GM18508 (cell line): ENCODE results near the gene RD3L.
"Not testable (repeated sequence)": the region's sequence is repeated elsewhere in the genome, so short reads cannot be mapped to it uniquely, and the experiment has no call there.

Experiments used
- ATAC-seq: cut with Tn5 transposase; IDR thresholded peaks from one replicate; pipeline ENCODE4 v1.9.1; 2021; ENCODE audit warnings: moderate number of reproducible peaks; ENCODE audit not compliant: insufficient read depth, unreplicated experiment

The RD3L gene

DNA sequence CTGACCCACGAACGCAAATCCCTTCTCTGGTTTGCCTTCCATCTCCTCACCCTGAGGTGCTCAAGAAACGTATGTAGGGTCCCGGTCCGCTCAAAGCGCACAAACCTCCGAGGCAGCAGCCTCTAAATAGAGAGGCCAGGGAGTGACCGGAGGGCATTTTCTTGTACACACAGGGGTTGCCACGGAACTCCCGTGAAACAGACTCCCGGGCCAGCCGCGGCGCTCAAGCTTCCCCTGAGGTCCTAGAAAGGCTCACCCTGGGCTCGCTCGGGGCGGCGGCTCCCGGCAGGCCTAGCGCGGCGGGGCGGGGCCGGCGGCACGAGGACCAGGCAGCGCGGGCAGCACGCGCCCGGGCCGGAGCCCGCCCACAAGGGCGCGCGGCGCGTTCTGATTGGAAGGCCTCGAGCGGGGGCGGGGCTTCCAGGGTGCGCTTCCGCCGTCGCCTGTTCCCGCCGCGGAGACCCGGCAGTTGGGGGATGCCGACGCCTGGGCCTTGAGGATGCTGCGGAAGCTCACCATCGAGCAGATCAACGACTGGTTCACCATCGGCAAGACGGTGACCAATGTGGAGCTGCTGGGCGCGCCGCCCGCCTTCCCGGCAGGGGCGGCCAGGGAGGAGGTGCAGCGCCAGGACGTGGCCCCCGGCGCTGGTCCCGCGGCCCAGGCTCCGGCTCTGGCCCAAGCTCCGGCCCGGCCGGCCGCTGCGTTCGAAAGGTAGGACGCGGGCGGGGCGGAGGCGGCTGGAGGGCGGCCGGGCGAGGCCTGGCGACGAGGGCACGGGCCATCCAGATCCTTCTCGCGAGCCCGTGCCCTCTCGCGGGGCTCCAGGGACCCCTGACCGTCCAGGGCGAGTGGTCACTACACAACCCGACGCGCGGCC is 14.1 kb downstream of the RD3L start, which contains the start of gene TDRD9:
TSS of gene TDRD9 (plus strand) at position 446 of the 880 bp plus-strand sequence. CDS start at position 500, 54 bp downstream.
- ATAC-seq: no peak

DNA sequence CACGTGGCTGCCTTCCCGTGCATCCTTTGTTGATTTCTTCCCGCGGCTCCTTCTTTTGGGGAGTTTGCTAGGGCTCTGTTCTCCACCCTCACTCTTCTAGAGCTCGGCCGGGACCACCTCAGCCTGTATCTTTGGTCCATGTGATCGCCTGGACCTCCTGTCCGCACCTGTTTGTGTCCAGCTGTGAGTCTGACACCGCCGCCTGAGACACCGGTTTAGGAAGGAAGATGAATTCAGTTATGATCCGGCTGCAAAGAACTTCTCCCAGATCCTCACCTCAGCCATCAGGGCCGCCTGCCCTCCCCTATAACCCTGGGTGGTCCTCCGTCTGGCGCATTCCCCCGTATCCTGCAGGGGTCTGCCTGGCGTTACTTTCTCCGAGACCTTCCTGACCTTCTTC is 14.8 kb downstream of the RD3L start:
- no peak for ATAC-seq

DNA sequence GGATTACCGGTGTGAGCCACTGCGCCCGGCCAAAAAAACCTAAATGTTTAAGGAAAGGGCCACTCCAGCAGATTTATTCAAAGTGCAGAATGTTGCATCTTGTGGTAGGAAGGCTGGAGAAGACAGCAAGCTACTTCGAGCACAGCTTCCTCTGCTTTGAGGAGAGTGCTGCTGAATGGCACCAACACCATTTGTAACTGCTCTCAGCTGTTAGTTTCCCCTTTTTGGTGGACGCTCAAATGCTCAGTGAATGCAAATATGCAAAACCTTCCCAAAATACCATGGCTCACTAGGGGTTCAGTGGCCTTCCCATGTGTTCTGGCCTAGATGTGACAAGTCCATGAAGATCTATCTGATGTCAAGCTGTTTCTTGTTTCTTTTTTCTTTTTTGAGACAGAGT is 17.0 kb downstream of the RD3L start:
- ATAC-seq: no peak

DNA sequence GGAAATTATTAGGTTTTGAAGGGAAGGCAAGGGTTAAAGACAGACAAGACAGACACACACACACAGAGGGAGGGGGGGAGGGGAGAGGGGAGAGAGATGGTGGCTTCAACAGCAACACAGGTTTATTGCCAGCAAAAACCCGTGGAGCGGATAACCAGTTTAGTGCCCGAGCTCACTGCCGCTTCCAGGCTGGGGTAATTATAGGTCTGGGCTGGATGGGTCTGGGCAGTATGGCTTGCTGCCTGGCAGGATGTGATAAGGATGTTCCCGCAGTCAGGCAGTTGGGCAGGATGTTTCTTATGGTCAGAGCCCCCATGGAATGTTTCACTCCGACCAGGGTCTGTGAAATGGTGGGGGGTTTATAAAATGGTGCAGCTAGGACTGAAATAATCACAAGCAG is 18.5 kb downstream of the RD3L start:
- ATAC-seq: no peak

DNA sequence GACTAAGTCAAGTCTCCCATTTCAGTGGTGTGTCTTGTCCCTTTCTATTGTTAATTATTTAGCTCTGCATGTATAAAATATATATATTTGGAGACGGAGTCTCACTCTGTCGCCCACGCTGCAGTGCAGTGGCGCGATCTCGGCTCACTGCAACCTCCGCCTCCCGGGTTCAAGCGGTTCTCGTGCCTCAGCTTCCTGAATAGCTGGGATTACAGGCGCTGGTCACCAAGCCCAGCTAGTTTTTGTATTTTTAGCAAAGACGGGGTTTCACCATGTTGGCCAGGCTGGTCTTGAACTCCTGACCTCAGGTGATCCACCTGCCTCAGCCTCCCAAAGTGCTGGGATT is 20.5 kb downstream of the RD3L start:
- ATAC-seq: not testable (repeated sequence)

DNA sequence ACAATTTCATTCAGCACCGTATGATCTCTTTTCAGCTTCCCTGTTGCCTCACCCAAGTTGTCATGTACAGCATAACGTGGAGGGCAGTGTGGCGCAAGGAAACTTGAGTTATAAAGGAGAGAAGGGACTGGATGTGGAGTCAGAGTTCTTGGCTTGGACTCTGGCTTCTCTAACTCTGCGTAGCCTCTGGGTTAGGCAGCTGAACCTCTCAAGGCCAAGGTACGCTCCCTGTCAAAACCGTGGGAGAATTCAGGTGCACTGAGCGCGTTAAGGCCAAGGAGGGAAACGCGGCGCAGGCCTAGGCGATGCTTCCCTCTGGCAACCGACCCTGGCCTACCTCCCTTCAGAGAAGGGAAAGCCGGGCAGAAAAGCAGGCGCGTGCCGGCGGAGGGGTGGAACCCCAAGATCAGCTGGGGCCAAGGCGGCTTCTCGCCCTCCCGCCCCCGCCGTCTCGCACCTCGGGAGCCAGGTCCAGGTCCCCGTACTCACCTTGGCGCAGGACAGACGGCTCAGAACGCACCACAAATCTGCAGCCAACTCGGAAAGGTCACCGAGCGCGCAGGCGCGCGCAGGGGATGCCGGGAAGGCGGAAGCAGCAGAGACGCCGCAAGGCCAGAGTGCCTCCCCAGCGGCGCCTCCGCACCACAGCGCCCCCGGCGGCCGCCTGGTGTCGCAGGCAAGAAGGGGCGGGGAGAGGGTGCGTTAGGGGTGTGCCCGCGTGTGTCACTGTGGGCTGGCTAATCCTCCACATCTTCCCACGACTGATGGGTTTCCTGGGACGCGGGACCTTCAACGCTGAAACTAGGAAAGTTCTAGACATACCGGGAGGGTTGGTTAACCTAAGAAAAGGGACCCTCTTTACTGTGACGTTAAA is 21.1 kb downstream of the RD3L start:
- no peak for ATAC-seq

DNA sequence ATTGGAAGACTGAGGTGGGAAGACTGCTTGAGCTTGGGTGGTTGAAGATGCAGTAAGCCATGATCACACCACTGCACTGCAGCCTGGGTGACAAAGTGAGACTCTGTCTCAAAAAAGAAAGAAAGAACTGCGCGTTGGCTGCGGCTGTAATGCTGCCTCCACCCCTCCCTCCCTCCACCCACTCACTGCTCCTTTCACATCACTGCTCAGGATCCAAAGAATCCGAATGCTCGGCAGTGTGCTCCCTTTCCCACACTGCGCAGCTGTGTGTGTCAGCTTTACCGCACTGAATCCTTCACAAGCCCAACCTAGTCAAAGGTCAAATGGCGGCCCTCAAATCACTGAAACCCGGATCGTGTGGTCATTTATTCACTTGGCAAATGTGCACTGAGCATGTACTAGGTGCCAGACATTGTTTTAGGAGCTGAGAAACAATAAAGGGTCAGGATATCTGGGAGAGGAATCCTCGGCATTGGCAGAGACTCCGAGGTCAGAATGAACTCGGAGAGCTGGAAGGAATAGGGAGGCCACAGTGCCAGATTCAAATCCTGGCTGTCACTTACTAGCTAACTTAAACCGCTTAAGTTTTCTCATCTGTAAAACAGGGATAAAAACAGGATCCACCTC is 25.6 kb downstream of the RD3L start:
- ATAC-seq: no peak

DNA sequence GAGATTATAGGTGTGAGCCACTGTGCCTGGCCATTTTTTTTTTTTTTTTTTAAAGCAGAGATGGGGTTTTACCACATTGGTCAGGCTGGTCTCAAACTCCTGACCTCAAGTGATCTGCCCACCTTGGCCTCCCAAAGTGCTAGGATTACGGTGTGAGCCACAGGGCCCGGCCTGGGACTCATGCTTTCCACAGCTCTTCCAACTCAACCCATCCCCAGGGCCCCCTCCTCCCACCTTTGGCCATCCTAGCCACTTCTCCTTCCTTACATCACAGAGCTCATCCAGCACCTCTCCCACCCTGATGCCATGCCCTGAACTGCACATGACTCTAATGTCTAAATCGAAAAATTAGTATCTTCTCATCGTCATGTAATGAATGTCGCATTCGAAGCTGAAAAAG is 26.7 kb downstream of the RD3L start:
- no peak for ATAC-seq

DNA sequence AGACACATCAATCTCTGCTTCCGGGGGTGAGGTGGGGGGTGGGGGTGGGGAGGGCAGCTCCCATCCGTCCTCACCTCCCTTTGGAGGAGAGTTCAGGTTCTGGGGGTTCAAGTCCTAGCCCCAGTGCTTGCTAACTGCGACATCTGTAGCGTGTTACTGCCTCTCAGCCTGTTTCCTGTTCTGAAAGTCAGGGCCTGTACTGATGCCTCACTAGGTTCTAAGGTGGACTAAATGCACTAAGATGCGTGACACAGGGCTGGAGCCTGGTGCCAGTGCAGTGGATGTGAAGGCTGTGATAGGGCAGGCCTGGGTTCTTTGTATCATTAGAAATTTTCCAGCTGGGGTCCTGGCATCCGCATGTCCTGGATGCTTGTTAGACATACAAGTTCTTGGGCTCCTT is 31.3 kb downstream of the RD3L start:
- ATAC-seq: no peak

DNA sequence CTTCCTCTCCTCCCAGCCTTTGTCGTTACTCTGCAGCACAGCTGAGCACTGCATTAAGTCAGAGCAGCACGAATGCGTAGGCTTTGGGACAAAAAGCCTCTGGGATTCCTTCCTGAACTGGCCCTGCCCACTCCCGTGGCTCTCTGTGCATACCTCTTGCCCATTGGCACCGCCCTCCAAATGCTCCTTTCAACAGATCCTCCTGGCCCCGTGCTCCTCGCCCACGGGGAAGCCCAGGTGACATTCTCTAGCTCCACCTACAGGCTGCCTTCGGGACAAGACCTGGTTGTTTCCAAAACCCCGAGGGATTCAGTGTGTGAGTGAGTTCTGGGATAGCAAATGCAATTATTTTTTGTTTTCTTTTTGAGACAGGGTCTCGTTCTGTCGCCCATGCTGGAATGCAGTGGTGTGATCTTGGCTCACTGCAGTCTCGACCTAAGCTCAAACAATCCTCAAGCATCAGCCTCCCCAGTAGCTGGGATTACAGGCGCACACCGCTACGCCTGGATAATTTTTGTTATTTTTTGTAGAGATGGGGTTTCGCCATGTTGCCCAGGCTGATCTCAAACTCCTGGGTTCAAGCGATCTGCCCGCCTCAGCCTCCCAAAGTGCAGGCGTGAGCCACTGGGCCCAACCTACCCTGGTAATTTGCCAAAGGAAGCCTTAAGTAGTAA is 31.9 kb downstream of the RD3L start:
- ATAC-seq: no peak

DNA sequence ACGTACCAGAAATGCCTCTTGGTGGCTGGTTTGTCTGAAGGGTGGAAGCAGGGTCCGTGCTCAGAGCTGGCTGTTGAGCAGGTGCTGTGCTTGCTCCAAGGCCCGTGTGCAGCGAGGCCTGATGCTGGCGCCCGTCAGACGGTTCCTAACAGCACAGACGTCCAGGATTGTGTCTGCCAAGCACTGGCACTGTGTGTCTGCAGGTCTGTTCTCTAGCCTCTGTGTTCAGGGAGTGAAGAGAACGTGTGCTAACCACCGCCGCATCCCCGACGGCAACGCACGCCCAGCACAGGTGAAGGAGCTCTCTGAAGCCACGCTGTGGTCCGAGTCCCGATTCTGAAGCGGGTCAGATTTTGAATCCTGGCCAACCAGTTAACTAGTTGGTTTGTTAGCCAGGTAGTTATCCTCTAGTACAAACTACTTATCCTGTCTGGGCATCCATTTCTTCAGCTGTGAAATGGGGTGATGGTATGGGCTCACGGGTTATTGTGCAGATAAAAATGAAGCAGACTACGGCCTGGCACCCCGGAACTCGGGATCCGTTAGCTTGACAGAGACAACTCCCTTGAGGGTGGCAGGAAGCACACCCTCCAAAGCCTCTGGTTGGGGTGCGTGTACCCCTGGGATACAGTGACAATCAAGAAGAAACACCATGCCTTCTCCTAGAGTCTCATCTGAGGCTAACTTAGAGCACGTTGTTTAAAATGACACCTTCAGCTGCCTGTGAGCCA is 32.6 kb downstream of the RD3L start:
- no peak for ATAC-seq

DNA sequence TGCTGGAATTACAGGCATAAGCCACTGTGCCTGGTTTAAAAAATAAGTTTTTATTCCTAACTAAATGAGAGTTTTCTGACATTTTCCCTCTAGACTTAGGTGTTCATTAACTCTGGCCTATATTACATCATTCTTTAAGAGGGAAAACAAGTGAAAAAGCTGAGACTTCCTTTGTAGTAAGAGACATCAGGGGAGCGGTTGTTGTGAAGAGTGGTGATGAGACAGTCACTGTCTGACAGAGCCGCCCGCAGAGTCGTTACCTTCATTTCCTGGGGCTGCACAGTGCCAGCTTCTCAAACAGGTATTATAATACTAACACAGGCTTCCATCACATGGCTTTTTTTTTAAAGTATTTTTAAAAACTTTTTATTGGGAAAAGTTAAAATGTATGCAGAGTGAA is 33.7 kb downstream of the RD3L start:
- no peak for ATAC-seq

DNA sequence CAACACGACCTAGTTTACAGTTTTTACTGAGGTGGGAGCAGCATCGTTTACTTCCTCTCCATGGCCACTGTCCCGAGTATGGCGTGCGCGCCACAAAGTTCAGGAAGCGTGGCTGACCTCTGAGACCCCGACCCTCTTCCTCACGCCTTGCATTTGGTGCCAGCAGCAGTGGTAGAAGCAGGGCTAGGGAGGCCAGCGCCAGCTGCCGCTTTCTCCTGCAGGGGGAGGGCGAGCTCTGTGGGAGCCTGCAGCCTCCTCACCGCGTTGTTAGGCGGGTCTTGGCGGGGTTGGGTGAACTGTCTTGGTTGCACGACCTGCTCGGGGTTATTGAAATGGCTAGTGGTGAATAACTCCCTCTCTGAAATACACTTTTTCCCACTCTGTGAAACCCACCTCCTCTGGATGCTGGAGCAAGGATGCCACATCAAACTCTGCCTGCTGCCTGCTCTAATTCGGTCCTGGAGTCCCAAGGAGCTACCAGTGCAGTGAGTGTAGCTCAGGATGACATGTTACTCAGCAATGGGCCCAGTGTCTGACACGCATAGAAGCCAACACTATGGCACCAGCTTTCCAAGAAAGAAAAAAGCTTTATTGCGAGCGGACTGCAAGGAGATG is 36.4 kb downstream of the RD3L start:
- ATAC-seq: no peak

DNA sequence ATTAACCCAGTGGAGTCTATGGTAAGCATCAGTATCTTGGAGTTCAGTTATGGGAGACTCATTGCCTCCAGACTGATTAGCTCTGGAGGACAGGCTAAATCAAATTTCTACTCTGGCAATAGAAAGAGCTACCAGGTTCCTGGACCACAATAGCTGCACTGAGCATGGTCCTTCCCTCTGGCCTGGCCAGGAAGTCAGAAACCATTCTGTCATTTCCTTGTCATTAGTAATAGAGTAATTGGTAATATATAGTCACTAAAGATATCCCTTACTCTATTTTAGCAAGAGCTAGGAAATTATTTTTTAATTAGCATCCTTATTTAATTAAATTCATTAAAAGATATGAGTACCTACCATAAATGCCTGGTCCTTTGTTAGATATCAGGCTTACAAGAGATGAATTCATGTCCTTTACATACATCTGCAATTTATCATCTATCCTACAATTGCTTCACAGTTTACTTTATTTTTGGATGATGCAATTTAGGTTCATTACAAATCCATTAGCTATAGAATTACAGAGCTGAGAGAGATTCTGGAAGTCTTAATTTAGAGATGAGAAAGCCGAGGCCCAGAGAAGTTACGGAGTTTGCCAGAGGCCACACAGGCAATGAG is 37.7 kb downstream of the RD3L start:
- ATAC-seq: no peak

DNA sequence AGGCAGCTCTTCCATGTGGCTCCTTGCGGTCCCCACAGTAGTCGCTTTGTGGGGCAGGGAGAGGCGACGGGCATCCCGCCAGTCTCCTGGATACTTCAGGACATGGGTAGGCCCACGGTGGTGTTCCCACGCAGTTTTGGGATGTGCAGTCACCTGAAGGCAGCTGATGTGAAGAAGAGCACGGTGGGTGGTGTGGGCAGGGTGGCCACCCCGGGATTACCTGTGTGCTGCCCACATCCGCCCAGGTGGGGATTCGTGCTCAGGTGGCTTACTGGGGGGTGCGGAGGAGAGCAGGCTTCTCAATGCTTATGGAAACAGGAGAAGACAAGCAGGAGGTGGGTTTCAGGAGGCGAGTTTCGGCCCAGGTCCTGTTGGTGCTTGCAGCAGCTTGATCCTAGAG is 42.5 kb downstream of the RD3L start:
- no peak for ATAC-seq

DNA sequence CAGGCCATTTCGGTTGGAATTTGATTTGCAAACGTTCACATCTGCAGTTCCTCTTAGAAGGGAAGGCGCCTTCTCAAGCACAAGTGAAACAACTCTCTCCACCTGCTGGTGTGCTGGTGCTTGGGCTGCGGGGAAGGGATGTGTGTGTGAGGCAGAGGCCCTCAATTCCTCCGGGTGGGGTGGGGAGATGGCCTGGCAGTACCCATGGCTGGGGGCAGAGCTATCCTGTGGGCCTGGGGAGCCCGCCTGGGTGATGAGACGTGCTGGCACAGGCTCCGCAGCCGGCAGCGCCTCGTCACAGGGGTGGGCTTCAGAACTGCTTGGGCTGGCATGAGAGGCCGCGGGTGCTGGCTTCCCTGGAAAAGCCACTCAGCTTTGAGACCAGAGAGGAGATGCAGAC is 43.0 kb downstream of the RD3L start:
- ATAC-seq: no peak

DNA sequence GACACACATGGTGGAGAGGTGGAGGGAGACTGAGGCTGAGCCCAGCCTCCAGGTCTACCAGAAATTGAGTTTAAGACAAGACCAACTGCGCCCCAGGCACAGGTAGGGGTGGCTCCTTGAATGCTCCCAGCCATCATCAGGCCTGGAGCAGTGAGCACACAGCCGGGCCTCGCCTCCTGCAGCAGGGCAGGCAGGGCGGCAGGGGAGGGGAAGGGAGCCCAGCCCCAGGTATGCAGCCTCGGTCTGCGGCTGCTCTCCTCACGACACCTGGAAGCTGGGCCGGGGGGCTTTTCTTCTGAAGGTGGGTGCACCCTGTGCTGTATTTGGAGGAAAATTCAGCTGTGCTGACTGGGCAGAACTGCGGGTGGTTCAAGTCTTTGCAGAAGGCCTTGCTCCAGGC is 43.6 kb downstream of the RD3L start:
- ATAC-seq: no peak

DNA sequence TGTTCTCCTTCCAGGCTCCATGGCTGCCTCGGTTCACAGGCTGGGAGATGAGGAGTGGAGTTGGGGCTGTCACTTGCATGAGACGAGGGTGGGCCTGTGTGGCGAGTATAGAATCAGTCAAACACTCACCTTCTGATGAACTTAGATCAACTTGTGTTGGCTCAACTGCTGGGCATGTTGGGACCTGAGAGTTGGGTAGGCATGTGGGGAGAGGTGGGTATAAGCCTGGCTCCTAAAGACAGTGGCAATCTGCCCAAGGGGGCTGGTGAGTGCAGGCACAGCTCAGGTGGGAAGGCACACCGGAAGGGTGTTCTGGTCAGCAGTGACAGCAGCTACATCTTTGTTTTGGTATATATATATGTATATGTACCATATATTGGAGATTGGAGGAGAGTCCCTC is 44.1 kb downstream of the RD3L start:
- no peak for ATAC-seq
